Keratinocyte (primary cell): ENCODE data around the gene ZNF236. TPM values are rescaled to one million over a fixed set of nuclear protein-coding genes. Genes with fewer than 3 reads are reported as not detected.

Source experiments
- DNase-seq: peaks from one replicate; pipeline ENCODE4 v3.0.0-alpha.2; 2011; ENCODE audit warnings: low read depth, missing footprints, low spot score
- FAIRE-seq: peaks from 2 replicates; lab custom pipeline; 2011; peaks lifted over from hg19 to GRCh38; lab: Jason Lieb, UNC
- H2AFZ ChIP-seq: 2 replicates; pipeline ENCODE4 v1.6.0; 2012; ENCODE audit warnings: low read length, control low read depth, inconsistent platforms; ENCODE audit not compliant: control insufficient read depth
- H3K27ac ChIP-seq: 2 replicates; pipeline ENCODE4 v1.5.1; 2011; ENCODE audit warnings: low read length; ENCODE audit not compliant: control insufficient read depth, insufficient read depth
- H3K27me3 ChIP-seq: 3 replicates; pipeline ENCODE4 v1.6.0; 2011; ENCODE audit warnings: low read length; ENCODE audit not compliant: control insufficient read depth, insufficient read depth; ENCODE audit errors: extremely low read depth
- H3K36me3 ChIP-seq, 2 experiments: 2 replicates in 1 of 2; 3 replicates in 1 of 2; pipeline ENCODE4 v1.5.1; 2011; ENCODE audit warnings: low read length in 2 of 2, mild to moderate bottlenecking in 1 of 2; ENCODE audit not compliant: control insufficient read depth in 2 of 2, insufficient read depth in 2 of 2; ENCODE audit errors: extremely low read depth in 1 of 2
- H3K4me1 ChIP-seq: 3 replicates; pipeline ENCODE4 v1.5.1; 2011; ENCODE audit warnings: low read length; ENCODE audit not compliant: control insufficient read depth, insufficient read depth; ENCODE audit errors: extremely low read depth
- H3K4me2 ChIP-seq: 3 replicates; pipeline ENCODE4 v1.6.0; 2011; ENCODE audit warnings: low read depth, low read length; ENCODE audit not compliant: control insufficient read depth, insufficient read depth; ENCODE audit errors: extremely low read depth
- H3K4me3 ChIP-seq, 3 experiments: fragments of 200-600 bp in 1 of 3; sonication (generic) in 1 of 3; 2 replicates in 2 of 3; 3 replicates in 1 of 3; pipeline ENCODE4 v1.5.1; 2011 to 2016; ENCODE audit warnings: low read length in 3 of 3, mild to moderate bottlenecking in 3 of 3, control low read depth in 2 of 3, inconsistent platforms in 1 of 3, low read depth in 1 of 3, mixed read lengths in 1 of 3, mixed run types in 1 of 3, moderate library complexity in 1 of 3; ENCODE audit not compliant: control insufficient read depth in 2 of 3, insufficient read depth in 2 of 3; ENCODE audit errors: extremely low read depth in 1 of 3
- H3K79me2 ChIP-seq: 2 replicates; pipeline ENCODE4 v1.6.0; 2012; ENCODE audit warnings: low read length; ENCODE audit not compliant: control insufficient read depth, insufficient read depth
- H3K9ac ChIP-seq: 3 replicates; pipeline ENCODE4 v1.6.0; 2011; ENCODE audit warnings: low read length; ENCODE audit not compliant: control insufficient read depth, insufficient read depth; ENCODE audit errors: extremely low read depth
- H3K9me1 ChIP-seq: 3 replicates; pipeline ENCODE4 v1.6.0; 2011; ENCODE audit warnings: low read length; ENCODE audit not compliant: control insufficient read depth, insufficient read depth; ENCODE audit errors: extremely low read depth
- H3K9me3 ChIP-seq: 2 replicates; pipeline ENCODE4 v1.5.1; 2012; ENCODE audit warnings: low read depth, low read length; ENCODE audit not compliant: control insufficient read depth
- H4K20me1 ChIP-seq: 3 replicates; pipeline ENCODE4 v1.6.0; 2011; ENCODE audit warnings: low read length; ENCODE audit not compliant: control insufficient read depth, insufficient read depth; ENCODE audit errors: extremely low read depth
- CTCF ChIP-seq, 3 experiments: IDR thresholded peaks in 1 of 3; conservative IDR thresholded peaks in 1 of 3; optimal IDR thresholded peaks in 1 of 3; 2 replicates in 2 of 3; 3 replicates in 1 of 3; pipeline versions ENCODE3 to v1.5.1; 2011; ENCODE audit warnings: low read length in 3 of 3, mild to moderate bottlenecking in 3 of 3, moderate library complexity in 2 of 3, control low read depth in 1 of 3, inconsistent platforms in 1 of 3; ENCODE audit not compliant: insufficient read depth in 2 of 3; ENCODE audit errors: extremely low read depth in 1 of 3
- EZH2 ChIP-seq: IDR thresholded peaks from one replicate; pipeline ENCODE4 v1.6.1; 2012; ENCODE audit warnings: inconsistent platforms, mild to moderate bottlenecking, low read length, moderate library complexity
- dilution Hi-C: fragments of 300-500 bp; cut with MboI; formaldehyde crosslinking; loops from one replicate; pipeline ENCODE4 v1.7.0; 2020; ENCODE audit warnings: low sequenced_read_pairs; ENCODE audit not compliant: extremely low pct_ligation_motif_present
- polyA plus RNA-seq, 5 experiments: library from polyadenylated mRNA; depleted of rRNA in 3 of 5; stranded (reverse) in 3 of 5; stranded (forward) in 1 of 5; unstranded in 1 of 5; fragments of >200 nt; gene quantifications; 1 replicate in 1 of 5; 2 replicates in 3 of 5; 3 replicates in 1 of 5; pipeline versions ENCODE4 v1.2.1 to v1.2.3, GENCODE V29; 2011 to 2012; ENCODE audit warnings: missing spikeins in 2 of 5, low read depth in 1 of 5, low replicate concordance in 1 of 5

ZNF236 gene
- polyA plus RNA-seq, 1 donor (not counting 4 experiments of a cell fraction or from before 2014, with no cell fraction given): 4.5 TPM

GRCh38 chr18:76880026-76880425, 57.7 kb downstream of the ZNF236 start:
- H2AFZ ChIP-seq: no peak overlapping the region
- H3K4me2 ChIP-seq: no peak overlapping the region
- TF ChIP-seq CTCF (optimal IDR thresholded peaks at IDR 0.05 in 1 of 3, IDR thresholded peaks at IDR 0.05 in 1 of 3, conservative IDR thresholded peaks at IDR 0.05 in 1 of 3; ENCODE audit: extremely low read depth in 1 of 3, insufficient read depth in 2 of 3, low read length in 3 of 3): no peak
- H3K9me1 ChIP-seq: no peaks in the 10 kb centered on the region
- H3K4me3 ChIP-seq: no peak overlapping the region
- H3K9ac ChIP-seq: no peak overlapping the region
- no peaks in the 10 kb centered on the region for H3K27me3 ChIP-seq
- H3K36me3 ChIP-seq: peaks cover 10 to 17% of the 10 kb centered on the region in 2 experiments
- DNase-seq (no peak), FAIRE-seq (no peak)
- H3K27ac ChIP-seq: no peak overlapping the region
- no peaks in the 10 kb centered on the region for H3K9me3 ChIP-seq
- no peaks in the 10 kb centered on the region for H3K79me2 ChIP-seq
- dilution Hi-C loops: no loop called here
- no peaks in the 10 kb centered on the region for H4K20me1 ChIP-seq
- no peaks in the 10 kb centered on the region for H3K4me1 ChIP-seq

DNA sequence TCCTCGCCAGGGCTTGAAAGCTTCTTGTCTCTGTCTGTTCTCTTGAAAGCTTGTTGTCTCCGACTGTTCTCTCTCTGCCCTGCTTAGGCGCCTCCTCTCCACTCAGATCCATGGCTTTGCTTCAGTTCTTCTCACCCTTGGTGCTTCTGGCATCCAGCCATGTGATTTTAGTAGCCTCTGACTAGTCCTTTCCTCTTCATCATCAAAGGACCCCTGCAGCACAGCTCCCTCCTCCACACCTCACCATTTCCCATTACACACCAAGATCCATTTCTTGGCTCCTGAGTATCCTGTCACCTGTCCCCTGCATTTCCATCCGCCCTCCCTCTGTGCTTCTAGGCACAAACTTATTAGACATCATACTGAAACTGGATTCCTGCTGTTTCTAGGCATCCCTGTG, 59.4 kb downstream of the ZNF236 start:
- Histone ChIP-seq H2AFZ (no peak overlapping the region), H3K27me3 (no peaks in the 10 kb centered on the region), H3K4me2 (no peak overlapping the region), H3K36me3 (peaks cover 13 to 20% of the 10 kb centered on the region in 2 experiments), H4K20me1 (no peaks in the 10 kb centered on the region), H3K79me2 (no peaks in the 10 kb centered on the region), H3K27ac (no peak overlapping the region), H3K9me1 (no peaks in the 10 kb centered on the region), H3K4me1 (no peaks in the 10 kb centered on the region), H3K4me3 (no peak overlapping the region), H3K9me3 (no peaks in the 10 kb centered on the region), H3K9ac (no peak overlapping the region)
- DNase-seq (no peak), FAIRE-seq (no peak)
- TF ChIP-seq CTCF (optimal IDR thresholded peaks at IDR 0.05 in 1 of 3, IDR thresholded peaks at IDR 0.05 in 1 of 3, conservative IDR thresholded peaks at IDR 0.05 in 1 of 3; ENCODE audit: extremely low read depth in 1 of 3, insufficient read depth in 2 of 3, low read length in 3 of 3): no peak
- no peak for TF ChIP-seq EZH2
- dilution Hi-C loops: no loop called here
